GM18502 (cell line): Measurements from ENCODE around the gene COL23A1.

ENCODE experiments used
- ATAC-seq: cut with Tn5 transposase; IDR thresholded peaks from one replicate; pipeline ENCODE4 v1.9.1; 2021; ENCODE audit warnings: mild to moderate bottlenecking; ENCODE audit not compliant: unreplicated experiment, poor library complexity

Gene COL23A1

DNA sequence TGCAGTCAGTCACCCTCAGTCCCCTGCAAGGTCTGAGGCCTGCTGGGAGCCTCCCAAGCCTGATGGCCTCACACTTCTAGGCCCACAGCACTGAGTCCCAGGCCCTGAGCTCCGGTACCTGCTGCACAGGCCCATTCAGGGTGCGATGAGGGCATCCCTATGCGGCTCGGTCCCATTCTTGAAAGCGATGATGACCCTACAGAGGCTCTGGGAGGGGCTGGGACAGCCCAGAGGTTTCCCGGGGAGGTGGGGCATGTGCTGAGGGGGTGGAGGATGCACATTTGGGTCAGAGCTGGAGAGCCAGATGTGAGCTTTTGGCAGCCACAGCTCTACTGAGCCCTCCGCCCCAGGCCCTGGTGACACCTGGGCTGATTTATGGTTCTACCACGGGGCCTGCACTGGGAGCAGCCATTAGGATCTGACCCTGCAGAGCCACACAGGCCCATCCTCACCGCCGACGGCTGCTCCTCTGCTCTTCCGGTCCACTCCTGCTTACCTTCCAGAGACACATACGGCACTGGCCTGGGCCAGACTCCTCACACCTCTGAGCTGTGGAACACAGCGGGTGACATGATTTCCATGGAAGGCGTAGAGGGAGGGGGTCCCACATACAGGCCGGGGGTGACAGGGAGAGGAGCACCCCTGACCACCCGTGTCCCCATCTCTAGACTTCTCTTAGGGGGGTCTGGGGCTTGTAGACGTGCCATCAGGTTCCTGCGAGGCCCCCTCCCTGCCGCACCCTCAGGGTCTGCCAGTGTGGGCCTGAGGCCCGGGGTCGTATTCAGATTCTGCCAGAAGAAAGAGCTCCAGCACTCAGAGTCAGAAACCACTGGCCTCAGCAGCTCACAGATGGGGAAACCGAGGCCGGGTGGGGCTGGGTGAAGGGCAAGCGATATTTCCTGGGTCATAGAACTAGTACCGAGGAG lies 53.4 kb downstream of the COL23A1 start:
- ATAC-seq: no peak

DNA sequence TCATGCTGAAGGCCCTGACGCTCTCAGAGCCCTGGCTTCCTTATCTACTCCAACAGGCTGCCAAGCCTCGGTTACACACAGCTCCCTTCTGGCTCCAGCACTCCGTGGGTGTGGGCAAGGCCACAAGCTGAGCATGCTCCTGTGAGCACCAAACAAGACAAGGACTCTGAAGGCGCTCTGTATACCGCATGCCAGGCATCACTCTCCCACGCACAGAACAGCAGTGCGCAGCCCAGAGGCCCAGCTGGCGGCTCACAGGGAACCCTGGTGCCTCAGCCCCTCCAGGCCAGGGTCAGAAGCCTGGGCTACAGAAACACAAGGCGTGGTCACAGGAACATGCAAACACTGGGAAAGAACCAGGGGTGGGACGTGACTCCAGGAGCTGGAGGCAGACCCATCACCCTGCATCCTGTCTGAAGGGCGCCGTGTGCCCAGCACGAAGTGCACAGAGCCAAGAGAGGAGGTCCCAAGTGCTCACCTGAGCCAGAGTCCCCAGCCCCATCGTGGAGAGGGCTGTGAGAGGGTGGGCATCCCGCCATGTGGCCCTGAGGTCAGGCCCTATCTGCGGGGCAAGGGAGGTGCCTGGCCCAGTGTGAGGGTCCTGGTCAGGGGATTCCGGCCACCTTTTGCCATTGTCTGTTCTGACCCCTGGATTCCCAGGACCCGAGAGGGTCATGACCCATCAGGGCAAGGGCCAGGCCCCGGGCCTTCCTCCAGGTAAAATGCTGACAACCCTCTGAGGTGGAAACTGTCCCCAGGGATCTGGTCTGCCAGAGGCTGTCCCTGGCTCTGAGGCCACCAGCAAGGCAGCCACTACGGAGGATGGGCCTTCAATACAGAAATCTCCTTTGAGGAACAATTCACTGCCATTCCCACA lies 54.7 kb downstream of the COL23A1 start:
- ATAC-seq: no peak

- ATAC-seq: no peak
Observed at GRCh38 chr5:178533136-178533535, 57.1 kb downstream of the COL23A1 start.

- ATAC-seq: no peak
Observed at GRCh38 chr5:178532666-178533065, 57.5 kb downstream of the COL23A1 start.

DNA sequence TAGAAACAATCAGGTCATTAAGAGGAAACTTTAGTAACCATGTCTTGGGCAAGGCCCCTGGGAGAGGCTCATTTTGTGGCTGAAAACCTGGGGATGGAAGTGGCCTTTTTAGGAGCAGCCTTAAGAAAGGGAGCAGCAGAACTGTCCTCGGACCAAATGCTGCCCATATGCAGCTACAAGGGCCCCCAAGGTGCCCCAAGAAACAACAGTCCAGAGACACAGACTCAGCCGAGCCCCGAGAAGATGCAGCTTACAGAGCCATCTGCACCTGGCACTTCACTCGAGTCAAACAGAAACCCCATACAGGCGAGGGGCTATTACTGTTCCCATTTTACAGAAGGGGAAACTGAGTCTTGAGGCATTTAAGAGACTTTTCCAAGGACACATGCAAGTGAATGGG lies 58.0 kb downstream of the COL23A1 start:
- ATAC-seq: no peak

DNA sequence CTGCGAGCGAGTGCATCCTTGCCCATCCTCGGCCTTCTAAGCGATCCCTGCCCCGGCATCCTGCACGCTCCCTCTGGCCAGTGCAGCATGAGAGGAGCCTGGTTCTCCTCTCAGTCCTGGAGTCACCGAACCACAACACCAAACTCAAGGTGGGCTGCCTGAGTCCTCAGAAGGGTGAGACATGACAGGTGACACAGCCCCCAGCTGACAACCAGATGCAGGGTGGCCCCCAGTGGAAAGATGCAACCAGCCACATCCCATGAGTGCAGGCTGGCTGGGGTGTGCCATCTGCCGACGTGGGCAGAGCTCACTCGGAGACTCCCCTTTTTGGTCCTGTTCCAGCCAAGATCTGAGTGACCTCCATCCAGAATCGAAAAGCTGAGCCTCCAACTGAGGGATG lies 58.4 kb downstream of the COL23A1 start:
- ATAC-seq: no peak

DNA sequence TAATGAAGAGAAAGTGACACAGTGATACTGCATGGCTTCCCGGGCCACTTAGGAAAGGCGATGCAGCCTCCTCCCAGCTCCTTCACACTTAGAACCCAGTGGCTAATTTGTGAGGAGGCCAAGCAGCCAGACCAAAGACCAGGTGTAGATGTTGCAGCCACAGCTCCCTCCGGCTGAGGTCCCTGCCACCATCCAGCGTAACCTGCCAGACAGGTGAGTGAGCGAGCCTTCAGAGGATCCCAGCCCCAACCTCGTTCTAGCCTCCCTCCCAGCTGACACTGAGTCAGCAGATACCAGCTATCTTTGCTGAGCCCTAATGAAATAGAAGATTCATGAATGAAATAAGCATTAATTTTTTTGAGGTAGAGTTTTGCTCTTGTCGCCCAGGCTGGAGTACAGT lies 59.7 kb downstream of the COL23A1 start:
- ATAC-seq: no peak

- no peak for ATAC-seq
Observed at GRCh38 chr5:178529080-178529479, 61.1 kb downstream of the COL23A1 start.

DNA sequence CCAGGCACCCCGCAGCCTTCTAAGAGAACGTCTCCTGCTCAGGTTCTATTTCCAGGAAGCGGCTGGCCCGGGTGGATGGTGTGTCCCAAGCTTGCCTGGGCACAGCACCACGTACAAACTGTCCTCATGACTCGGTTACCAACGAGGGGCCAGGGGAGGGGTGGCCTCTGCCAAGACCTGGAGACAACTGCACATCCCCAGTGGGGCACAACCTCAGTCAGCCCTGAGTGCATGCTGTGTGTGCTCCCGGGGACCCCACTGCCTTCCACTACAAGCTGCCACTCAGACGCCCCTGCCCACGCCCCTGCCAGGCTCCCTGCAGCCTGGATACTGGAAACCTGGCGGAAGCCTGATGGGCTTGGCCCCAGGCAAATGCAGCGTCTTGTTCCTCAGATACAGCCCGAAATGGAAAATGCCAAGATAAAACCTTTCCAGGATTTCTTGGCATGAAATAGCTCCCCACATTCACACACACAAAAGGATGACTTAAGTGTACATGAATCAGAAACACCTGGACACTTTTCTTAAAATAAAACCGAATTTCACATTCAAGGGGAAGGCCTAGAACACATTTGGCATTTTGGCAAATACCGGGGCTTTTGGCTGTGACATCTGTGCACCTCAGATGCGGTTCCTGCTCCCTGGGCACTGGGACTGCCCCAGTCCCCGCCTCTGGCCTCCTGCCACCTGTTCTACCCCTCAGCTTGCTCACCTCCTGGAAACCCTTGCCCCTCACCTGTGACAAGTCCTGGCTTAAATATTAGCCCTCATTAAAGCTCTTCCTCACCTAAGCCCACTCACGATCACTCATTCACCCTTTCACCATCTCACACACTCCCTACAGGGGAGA lies 62.5 kb downstream of the COL23A1 start:
- ATAC-seq: no peak

- ATAC-seq: no peak
Observed at GRCh38 chr5:178526773-178527457, 63.3 kb downstream of the COL23A1 start.

- no peak for ATAC-seq
Observed at GRCh38 chr5:178525906-178526732, 64.1 kb downstream of the COL23A1 start.

GRCh38 chr5:178524093-178524882 lies 65.9 kb downstream of the COL23A1 start:
- ATAC-seq: no peak

DNA sequence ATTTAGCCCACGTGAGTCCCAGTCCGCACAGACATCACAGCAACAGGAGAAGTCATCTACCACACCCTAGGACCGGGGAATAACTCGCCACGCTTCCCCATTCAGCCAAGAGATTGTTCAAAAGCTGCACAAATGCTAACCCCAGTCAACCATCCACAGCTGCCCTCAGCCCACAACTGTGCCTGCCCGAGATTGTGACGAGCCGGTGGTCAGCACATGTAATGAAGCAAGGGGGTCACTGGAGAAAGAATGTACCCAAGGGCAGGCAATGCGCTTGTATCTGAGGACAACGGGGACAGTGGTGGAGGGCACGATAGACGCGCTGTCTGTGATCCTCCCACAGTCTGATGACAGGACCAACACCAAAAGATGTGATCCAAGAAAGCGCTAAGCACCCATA lies 67.8 kb downstream of the COL23A1 start:
- no peak for ATAC-seq

- no peak for ATAC-seq
Observed at GRCh38 chr5:178520851-178521250, 69.3 kb downstream of the COL23A1 start.

DNA sequence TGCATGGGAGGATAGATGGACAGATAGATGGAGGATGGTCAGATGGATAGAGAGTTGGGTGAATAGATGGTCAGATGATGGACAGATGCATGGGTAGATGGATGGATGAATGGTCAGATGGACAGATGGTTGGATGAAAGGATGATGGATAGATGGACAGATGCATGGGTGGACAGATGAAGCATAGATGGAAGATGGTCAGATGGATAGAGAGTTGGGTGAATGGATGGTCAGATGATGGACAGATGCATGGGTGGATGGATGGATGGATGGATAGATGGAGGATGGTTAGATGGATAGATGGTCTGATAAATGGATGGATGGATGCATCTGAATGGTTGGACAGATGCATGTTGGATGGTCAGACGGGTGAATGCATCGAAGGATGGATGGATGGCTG lies 70.4 kb downstream of the COL23A1 start:
- ATAC-seq: no peak

- ATAC-seq: no peak
Observed at GRCh38 chr5:178519155-178519554, 71.0 kb downstream of the COL23A1 start.

GRCh38 chr5:178516504-178517235 lies 73.5 kb downstream of the COL23A1 start:
- no peak for ATAC-seq
